GOT3 (cell line): ENCODE results near the gene TP53INP2.
"Not testable (repeated sequence)": the region's sequence is repeated elsewhere in the genome, so short reads cannot be mapped to it uniquely, and the experiment has no call there.

Experiments
- DNase-seq: peaks from one replicate; lab custom pipeline; 2025; ENCODE audit warnings: mixed read lengths; lab: John Stamatoyannopoulos, UW

Gene TP53INP2

DNA sequence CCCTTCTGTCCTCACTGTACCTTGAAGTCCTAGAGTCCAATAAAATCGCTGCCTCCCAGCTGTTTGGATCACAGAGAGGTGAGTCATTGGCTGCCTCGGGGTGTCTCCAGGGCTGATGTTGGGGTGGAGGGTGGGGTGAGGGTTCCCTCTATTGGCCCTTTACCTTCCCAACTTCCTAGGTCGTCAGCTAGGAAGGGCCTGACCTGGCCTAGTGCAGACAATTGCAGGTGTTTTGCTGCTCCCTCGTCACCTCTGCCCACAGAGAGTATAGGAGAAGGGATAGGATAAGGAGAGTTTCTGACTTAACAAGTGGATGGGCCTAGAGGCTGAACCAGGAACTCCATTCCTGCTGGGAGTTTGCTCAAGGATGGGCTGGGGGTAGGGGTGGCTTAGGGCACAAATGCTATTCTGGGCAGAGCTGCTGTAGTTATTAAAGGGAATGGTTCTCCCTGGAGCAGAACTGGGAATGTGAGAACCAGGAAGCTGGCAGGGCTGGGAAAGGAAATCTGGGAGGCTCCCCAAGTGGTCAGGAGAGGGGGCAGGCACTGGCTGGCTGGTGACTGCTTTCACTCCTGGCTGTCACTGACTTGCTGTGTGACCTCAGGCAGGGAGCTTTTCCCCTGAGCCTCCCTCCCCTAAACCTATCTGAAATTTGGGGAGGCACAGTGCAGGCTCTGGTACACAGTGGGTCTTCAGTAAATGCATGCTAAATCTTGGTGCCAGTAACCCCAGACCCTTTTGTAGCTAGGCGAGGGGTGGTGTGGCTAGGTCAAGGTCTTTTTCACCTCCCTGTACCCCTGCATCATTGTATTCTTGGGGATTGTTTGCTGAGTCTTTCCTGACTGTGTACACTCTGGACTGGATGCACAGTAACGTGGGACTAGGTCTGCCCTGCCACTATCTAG, 1.5 kb downstream of the TP53INP2 start:
- DNase-seq = no peak

DNA sequence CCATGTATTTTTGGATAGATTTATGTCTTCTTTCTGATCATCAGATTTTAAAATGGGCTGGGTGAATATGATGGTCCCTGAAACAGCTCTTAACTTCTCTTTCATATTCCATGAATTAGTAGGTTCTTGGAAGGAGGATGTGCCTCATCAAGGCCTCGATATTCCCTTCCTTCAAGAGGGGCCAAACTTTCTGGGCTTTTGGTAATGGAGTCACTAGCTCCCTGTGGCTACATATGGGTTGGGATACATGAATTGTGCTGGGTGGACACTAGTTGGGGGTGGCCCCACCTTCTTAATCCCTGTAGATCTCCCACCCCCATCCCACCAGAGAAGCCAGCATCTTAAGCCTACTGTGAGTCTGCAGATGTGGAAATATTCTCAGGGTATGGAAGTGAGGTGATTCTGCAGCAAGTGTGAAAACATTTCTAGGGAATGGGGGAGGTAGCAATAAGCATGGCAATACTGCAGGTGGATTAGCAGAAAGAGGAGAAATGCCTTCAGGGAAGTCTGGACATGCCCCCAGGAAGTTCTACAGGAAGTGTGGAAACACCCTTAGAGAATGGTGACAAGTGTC, 2.2 kb downstream of the TP53INP2 start:
- DNase-seq = no peak

GRCh38 chr20:34706912-34707784, 3.0 kb downstream of the TP53INP2 start:
- no peak for DNase-seq

- DNase-seq = no peak
Measured at GRCh38 chr20:34708621-34709043, 4.5 kb downstream of the TP53INP2 start.

DNA sequence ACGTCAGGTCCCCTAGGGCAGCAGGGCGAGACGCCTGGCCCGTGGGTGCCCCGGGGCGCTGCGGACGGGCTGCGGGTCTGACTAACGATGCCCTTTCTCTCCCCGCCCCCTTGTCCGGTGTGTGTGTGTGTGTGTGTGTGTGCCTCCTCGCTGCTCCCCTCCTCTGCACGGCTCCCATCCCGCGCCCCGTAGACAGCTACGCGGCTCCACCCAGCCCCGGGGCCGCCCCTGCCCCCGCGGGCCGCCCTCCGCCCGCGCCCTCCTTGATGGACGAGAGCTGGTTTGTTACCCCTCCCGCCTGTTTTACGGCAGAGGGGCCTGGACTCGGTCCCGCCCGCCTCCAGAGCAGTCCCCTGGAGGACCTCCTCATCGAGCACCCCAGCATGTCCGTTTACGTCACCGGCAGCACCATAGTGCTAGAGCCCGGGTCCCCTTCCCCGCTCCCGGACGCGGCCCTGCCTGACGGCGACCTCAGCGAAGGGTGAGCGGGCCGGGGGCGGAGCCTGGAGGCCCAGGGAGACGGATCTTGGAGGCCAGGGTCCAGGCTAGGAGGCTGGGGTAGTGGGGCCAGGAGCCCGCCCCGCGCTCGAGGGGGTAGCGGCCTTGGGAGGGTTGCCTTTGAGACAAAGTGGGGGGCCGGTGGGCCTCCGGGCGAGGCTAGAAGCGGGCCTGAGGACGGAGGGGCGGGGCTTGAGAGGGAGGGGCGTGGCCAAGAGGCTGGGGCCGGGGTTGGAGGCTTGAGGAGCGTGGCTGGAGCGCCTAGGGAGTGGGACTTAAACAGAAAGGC, 5.1 kb downstream of the TP53INP2 start:
- peak; percentile 80 for DNase-seq

DNA sequence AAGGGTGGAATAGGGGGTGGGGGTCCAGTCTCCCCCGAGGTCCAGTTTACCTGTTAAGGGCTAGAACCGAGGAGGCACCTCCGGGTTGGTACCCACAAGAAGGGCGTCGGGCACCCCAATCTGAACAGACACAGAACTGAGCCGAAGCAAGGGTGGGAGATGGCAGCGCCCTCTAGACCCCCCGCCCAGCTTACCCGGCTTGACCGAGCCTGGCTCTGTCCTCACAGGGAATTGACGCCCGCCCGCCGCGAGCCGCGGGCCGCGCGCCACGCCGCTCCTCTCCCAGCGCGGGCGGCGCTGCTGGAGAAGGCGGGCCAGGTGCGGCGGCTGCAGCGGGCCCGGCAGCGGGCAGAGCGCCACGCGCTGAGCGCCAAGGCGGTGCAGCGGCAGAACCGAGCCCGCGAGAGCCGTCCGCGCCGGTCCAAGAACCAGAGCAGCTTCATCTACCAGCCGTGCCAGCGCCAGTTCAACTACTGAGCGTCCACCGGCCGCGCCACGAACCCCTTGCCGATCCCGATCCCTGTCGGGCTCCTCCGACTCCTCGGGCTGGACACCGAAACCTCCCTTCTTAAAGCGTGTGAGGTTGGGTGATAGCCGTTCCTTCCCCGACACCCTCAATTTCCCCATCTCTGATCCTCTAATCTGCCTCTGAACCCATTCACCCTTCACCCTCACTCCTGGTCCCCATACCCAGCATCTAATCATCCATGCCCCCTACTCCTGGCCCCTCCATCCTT, 5.9 kb downstream of the TP53INP2 start:
- DNase-seq = no peak

GRCh38 chr20:34710568-34710839, 6.4 kb downstream of the TP53INP2 start:
- no peak for DNase-seq

- DNase-seq = no peak
Measured at GRCh38 chr20:34710861-34711574, 6.9 kb downstream of the TP53INP2 start.

- no peak for DNase-seq
Measured at GRCh38 chr20:34711813-34712430, 7.8 kb downstream of the TP53INP2 start.

GRCh38 chr20:34712525-34713192, 8.5 kb downstream of the TP53INP2 start:
- no peak for DNase-seq

DNA sequence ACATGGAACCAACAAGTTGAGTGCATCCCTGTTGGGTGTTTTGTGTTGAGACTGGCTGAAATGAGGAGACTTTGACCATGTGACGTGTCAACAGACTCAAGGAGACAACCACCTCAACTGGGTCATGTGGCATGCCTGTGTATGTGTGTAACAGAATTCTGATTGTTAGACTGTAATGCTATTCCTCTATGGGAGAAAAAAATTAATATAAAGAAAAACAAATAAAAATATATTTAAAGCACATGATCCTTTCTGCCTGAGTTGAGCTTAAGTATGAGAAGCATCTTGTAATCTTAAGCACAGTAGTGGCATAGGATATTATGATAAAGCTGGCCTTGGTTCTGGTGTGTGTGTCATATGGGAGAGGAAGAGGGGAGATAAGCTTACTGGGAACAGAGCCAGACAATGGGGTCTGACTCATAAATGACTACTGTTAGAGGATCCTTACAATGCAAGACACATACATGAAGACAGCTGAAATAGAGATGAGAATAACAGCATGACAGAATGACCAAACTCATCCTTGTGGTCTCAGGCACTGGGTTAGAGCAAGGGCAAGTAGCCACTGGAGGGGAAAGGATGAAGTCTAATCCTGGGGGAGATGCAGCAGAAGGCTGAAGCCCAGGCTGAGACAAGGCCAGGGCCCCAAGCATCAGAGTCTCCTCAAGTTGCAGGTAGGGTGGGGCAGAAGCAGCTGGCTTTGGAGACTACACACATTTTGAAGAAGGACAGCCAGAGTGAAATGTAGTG, 9.2 kb downstream of the TP53INP2 start:
- no peak for DNase-seq

- DNase-seq = not testable (repeated sequence)
Measured at GRCh38 chr20:34713944-34714515, 9.9 kb downstream of the TP53INP2 start.

- no peak for DNase-seq
Measured at GRCh38 chr20:34715384-34715783, 11.2 kb downstream of the TP53INP2 start.

GRCh38 chr20:34716921-34717229, 12.7 kb downstream of the TP53INP2 start:
- no peak for DNase-seq

DNA sequence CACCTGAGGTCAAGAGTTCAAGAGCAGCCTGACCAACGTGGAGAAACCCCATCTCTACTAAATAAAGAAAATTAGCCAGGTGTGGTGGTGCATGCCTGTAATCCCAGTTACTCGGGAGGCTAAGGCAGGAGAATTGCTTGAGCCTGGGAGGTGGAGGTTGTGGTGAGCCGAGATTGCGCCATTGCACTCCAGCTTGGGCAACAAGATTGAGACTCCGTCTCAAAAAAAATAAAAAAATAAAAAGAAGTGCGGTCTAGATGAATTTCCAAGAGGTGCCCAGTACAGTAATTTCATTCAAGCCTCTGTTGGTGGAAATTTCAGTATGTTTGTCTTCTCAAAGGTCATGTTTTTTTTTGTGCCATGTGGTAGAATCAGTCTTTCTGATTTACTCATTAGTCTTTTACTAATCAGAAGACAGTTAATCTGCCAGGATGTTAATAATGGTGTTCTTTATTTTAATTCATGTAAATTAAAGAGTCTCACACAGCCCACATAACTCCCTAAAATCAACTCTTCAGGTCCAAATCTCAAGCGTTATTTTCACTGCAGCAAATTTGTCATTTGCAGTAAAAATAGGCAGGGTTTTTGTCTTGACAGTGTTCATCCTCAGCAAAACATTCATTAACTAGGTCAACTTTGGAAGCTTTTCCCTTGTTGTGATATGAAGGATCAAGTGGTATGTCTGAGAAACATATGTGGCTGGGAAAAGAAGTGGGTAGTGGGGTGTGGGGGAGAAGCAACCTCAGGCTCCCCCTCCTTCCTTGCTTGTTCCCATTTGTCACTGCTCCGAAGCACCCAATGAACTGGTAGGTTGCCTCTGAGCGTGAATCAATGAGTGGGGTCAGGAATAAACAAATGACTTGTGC, 13.3 kb downstream of the TP53INP2 start:
- DNase-seq = no peak

DNA sequence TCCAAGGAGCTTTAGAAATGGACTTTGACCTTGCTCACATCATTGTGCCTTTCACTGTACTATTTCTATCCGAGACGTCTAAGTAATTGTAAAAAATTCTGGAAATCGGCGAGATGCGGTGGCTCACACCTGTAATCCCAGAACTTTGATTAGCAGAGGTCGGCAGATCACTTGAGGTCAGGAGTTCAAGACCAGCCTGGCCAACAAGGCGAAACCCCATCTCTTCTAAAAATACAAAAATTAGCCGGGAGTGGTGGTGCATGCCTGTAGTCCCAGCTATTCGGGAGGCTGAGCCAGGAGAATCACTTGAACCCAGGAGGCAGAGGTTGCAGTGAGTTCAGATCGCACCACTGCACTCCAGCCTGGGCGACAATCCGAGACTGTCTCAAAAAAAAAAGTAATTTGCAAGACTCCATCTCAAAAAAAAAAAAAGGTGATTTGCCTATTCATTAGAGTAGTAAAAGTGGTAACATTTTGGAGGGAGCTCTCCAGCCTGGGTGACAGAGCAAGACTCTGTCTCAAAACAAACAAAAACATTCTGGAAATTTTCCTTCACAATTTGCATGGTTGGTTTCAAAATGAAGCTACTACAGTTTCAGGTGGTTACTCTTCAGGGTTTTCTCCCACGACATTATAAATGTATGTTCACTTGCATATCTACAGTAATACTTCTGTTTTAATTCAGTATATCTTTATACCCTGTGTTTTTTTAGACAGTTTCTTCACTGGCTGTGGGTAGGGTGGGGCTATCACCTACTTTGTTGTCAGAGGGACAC, 15.3 kb downstream of the TP53INP2 start:
- DNase-seq = not testable (repeated sequence)

DNA sequence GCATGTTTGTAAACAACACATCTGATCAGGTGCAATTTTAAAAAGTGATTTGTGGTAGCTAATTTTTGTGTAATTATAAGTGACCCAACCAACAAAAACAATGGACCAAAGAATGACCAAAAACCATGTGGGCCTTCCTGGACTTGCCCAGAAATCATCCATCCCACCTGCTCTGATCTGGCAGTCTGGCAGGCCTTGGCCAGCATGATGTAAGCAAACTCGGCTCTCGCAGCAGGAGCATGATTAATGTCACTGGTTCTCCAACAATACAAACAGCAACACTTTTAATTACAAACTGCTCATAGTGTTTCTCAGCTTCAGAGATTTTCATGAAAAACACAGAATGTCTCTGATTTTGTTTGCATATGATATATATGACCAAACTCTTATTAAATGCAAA, 16.1 kb downstream of the TP53INP2 start:
- DNase-seq = no peak
